Renal pelvis (tissue), 4 donors: ENCODE data around the gene ROBO3. TPM values are rescaled to one million over a fixed set of nuclear protein-coding genes. Genes with fewer than 3 reads are reported as not detected.

Experiments
- DNase-seq: peaks from one replicate; pipeline ENCODE4 v3.0.0-alpha.2; 2013
- polyA plus RNA-seq, 3 donors: library from polyadenylated mRNA; unstranded; fragments of 120-200 nt; gene quantifications; one replicate each; pipeline ENCODE4 v1.2.1, GENCODE V29; 2013; ENCODE audit not compliant: insufficient read length in 3 of 3

Gene ROBO3
- polyA plus RNA-seq, 3 donors: 25.0 to 30.2 (median 29.9) TPM

GRCh38 chr11:124843616-124843910 lies 21.7 kb upstream of the ROBO3 start:
- DNase-seq: no peak

- DNase-seq: no peak
Observed at GRCh38 chr11:124844664-124845079, 20.6 kb upstream of the ROBO3 start.

DNA sequence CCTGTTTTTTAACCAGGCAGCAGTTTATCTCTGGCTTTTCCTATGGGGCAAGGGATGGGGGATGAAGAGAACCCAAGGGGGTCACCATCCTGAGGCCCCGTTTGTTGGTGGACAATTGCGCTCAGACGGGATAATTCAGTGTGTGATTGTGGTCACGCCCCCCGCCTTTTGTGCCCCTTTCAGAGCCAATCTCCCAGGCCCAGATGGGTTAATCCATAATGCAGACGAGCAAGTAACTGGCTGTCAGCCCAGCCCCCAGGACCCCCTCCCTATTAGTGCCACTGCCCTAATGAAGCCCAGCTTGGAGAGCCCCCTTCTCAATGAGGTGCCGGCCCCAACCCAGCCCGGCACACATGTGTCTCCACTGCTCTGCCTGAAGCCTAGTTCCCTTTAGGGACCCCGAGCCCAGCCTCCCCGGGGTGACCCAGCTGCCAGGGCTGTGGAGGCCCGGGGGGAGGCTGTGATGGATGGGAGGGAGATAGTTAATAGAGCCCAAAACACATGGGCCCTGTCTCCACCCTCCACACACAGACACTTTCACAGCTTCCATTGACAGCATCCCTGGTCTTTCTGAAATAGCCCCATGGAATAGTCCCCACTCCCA lies 19.1 kb upstream of the ROBO3 start:
- DNase-seq: no peak

DNA sequence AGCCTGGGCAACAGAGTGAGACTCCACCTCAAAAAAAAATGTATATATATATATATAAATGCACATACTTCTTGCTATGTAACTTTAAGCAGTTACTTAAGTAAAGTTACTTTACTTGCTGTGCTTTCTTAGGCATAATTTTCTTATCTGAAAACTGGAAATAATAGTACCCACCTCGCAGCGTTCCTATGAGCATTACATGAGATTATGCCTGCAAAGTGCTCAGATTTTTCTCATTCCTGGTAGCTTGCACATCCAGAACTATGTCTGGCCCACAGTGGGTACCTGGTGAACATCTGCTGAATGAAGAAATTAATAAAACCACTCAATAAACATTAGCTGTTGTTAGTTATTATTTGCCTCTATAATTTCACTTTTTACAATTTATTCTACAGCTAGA lies 6.1 kb upstream of the ROBO3 start:
- no peak for DNase-seq

DNA sequence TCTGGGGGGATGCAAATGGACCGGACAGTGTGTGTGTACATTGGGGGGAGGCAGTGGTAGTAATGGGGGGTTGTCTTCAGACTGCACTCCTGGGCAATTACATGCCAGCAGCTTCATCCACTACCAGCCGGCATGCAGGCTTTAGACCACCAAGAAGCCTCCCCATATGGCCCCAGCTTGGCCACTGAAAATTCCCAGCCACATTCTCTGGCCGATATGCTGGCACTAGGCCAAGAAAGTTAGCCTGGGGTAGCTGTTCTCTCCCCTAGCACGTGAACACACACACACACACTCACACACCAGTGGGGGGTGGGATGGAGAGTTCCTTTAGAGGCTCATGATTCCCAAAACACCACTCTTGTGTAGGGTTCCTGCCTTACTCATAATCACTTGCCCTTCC lies 3.6 kb upstream of the ROBO3 start:
- no peak for DNase-seq

DNA sequence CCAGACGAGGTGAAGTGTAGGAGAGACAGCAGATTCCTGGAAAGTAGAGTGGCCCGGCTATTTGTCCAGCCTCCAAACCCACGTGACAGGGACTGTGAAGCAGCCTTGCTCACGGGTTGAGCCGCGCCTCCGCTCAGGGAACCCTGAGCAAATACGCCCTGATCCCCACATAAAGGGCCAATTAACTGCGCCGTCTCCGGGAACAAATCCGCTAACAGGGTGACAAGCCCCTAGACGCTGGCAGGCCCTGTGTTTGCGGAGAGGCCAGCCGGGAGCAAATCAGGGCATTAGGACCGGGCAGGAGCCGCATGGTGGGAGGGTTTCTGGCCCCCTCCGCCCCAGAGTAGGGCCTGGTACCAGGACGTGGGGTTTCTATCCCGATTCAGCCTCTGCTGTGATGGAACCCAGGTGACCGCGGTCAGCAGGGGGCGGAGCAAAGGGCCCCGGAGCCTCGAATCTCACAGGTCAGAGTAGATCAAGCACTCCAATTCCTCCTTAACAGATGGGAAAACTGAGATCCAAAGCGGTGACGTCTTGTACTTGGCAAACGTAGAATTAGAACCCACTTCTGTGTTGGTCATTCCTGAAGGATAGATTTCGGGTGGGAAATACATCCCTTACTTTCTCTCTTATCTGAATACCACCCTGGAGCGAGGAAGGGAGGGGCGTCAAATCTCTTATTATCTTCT lies 2.0 kb upstream of the ROBO3 start:
- no peak for DNase-seq

DNA sequence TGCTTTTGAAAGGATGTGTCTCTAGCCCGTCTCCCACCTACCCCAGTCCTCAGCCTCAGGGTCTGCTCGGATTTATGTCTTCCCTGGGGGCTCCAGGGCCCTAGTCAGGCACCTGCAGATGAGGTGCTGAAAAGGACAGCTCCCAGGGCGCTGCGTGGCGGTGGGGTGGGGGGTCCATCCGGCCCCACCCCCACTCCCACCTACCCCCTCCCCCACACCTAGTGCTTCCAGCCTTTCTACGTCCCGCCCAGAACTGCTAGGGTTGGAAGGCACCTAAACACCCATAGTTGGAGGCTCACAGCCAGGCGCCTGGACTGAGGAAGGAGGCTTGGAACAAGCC lies 1.4 kb upstream of the ROBO3 start:
- DNase-seq: no peak

- DNase-seq: no peak
Observed at GRCh38 chr11:124864176-124864891, 898 bp upstream of the ROBO3 start.

DNA sequence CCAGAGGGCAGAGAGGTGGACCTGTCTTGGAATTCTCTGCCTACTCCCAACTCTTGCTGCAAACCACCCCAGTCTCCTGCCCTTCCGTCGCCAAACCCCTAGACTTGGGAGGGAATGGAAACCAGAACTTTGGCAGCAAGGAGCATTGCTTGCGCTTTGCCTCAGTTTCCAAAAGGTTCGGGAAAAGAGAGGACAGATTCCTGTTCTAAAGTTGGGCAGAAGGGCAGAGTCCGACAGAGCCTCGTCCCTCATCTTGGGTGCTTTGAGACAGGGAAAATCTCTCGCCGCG lies 396 bp upstream of the ROBO3 start:
- DNase-seq: no peak

- no peak for DNase-seq
Observed at GRCh38 chr11:124865902-124866851, 945 bp downstream of the ROBO3 start.

GRCh38 chr11:124867700-124868099 lies 2.5 kb downstream of the ROBO3 start:
- no peak for DNase-seq

GRCh38 chr11:124868331-124869274 lies 3.4 kb downstream of the ROBO3 start:
- no peak for DNase-seq

DNA sequence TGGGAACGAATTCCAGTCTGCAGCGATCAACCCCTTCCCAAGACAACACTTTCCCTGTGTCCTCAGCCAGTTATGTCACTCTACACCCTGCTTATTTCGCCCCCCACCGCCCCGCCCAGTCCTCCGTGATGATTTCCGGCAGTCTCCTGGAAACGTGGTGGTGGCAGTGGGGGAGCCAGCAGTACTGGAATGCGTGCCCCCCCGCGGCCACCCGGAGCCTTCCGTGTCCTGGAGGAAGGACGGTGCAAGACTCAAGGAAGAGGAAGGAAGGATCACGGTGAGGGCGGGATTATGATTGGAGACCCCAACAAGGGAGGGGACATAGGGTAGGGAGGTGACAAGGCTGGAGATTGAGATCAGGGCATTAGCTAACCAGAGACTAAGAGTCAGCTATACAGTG lies 4.1 kb downstream of the ROBO3 start:
- DNase-seq: no peak

GRCh38 chr11:124869856-124870387 lies 4.7 kb downstream of the ROBO3 start:
- DNase-seq: no peak

DNA sequence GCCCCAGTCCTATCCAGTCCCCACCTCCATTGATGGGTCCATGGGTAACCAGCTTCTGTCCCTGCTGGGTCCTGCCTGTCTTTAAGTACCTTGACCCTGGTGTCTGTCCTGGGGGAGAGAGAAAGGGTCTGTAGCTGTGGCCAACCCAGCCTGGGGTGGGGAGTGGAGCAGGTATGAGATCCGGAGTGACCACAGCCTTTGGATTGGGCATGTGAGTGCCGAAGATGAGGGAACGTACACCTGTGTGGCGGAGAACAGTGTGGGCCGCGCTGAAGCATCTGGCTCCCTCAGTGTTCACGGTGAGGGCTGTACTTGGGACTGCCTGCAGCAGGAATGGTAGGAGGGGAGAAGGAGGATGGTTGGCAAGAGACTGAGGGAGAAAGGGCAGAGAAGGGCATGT lies 5.2 kb downstream of the ROBO3 start:
- no peak for DNase-seq

GRCh38 chr11:124872280-124872679 lies 7.0 kb downstream of the ROBO3 start:
- no peak for DNase-seq

GRCh38 chr11:124872741-124873140 lies 7.5 kb downstream of the ROBO3 start:
- DNase-seq: no peak

DNA sequence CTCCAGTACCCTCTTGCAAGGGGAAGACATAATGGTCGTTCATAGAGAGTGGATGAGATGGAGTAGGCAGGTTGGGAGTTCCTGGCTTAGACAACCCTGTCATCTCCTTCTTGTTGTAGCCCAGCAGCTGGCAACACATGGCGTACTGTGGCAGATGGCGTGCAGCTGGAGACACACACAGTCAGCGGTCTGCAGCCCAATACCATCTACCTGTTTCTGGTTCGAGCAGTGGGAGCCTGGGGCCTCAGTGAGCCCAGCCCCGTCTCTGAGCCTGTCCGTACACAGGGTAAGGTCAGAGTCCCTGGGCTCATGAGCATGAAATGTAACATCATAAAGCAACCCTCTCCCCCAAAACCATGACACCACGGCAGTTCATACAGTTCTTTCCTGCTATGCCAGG lies 8.7 kb downstream of the ROBO3 start:
- no peak for DNase-seq

DNA sequence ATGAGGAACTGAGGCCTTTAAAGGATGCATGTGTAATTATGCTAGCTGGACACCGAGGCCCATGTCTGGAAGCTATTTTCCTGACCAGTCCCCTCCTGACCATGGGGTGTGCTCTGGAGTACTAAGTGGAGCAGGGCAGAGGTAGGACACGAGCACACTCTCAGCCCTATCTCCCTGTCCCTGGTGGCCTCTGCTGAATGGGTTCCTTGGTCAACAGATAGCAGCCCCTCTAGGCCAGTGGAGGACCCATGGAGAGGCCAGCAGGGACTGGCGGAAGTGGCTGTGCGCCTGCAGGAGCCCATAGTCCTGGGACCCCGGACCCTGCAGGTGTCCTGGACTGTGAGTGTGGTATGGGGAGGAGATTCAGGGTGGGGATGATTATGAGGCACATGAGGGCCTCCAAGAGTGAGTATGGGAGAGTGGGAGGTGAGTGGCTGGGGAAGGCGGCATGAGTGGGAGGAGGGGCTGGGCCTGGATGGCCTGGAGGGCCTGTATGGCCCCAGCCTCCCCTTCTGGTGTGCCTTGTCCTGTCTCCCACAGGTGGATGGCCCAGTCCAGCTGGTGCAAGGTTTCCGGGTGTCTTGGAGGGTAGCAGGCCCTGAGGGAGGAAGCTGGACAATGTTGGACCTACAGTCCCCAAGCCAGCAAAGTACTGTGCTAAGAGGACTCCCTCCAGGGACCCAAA lies 9.5 kb downstream of the ROBO3 start:
- DNase-seq: no peak

DNA sequence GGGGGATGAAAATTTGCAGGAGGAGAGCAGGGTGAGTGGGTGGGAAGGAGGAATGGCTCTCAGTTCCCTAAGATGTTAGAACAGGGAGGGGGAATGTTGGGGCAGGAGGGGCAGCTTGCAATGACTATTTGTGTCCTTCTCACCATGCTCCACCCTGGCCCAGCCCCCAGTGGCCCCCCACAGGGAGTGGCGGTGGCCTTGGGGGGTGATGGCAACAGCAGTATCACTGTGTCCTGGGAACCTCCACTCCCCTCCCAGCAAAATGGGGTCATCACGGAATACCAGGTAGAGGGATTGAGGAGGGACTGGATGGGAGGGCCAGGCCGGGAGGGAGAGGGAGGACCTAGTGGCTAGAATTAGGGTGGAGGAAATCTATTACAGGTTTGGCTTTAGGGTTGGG lies 10.2 kb downstream of the ROBO3 start:
- no peak for DNase-seq
